Measurements from ENCODE around the gene PAK1IP1. TPM values are rescaled to one million over a fixed set of nuclear protein-coding genes. Genes with fewer than 3 reads are reported as not detected.
"Not testable (repeated sequence)": the region's sequence is repeated elsewhere in the genome, so short reads cannot be mapped to it uniquely, and the experiment has no call there.

The PAK1IP1 gene
- total and polyA plus RNA-seq, 2 donors (not counting 3 experiments of a cell fraction or from before 2014, with no cell fraction given): 10.6 to 20.6 TPM

GRCh38 chr6:10662742-10663141 lies 32.0 kb upstream of the PAK1IP1 start:
- intact Hi-C loops (cut with micrococcal nuclease): no loop called here
- POLR2A ChIA-PET: no interaction called here
- DNase-seq (ENCODE audit: low read depth, low spot score) (no peak), FAIRE-seq (no peak)
- H3K36me3 ChIP-seq (ENCODE audit: control insufficient read depth in 2 of 2, extremely low read depth in 1 of 2, insufficient read depth in 2 of 2, low read length in 2 of 2): no peaks in the 10 kb centered on the region
- H3K27ac ChIP-seq (ENCODE audit: insufficient read depth, low read depth, low read length): no peak overlapping the region
- dilution Hi-C loops (cut with MboI; ENCODE audit: extremely low pct_ligation_motif_present, low sequenced_read_pairs): no loop called here
- no peaks in the 10 kb centered on the region for H3K9me1 ChIP-seq (replicated peaks; ENCODE audit: control insufficient read depth, extremely low read depth, insufficient read depth, low read length)
- H3K9me3 ChIP-seq (replicated peaks; ENCODE audit: control insufficient read depth, insufficient read depth, low read length): no peaks in the 10 kb centered on the region
- BruUV-seq (replicated peaks): no TSS peak
- H3K79me2 ChIP-seq (ENCODE audit: control insufficient read depth, insufficient read depth, low read length): no peaks in the 10 kb centered on the region
- CTCF ChIA-PET: no interaction called here
- H3K4me1 ChIP-seq (ENCODE audit: control insufficient read depth, extremely low read depth, insufficient read depth, low read length): no peaks in the 10 kb centered on the region
- no peak overlapping the region for H3K9ac ChIP-seq (replicated peaks; ENCODE audit: extremely low read depth, insufficient read depth, low read length)
- peaks cover 0 to 1% of the 10 kb centered on the region in 2 experiments for H3K27me3 ChIP-seq (ENCODE audit: control insufficient read depth in 2 of 2, insufficient read depth in 2 of 2, low read length in 2 of 2)
- TF ChIP-seq JUN (IDR thresholded peaks at IDR 0.05; ENCODE audit: borderline replicate concordance, insufficient read depth, insufficient read length, low read depth): no peak
- no peak for TF ChIP-seq MYC (IDR thresholded peaks at IDR 0.05; ENCODE audit: low read depth, low read length)
- TF ChIP-seq POLR2A (IDR thresholded peaks at IDR 0.05; ENCODE audit: low read depth, low read length): no peak
- TF ChIP-seq, protein P1, sequence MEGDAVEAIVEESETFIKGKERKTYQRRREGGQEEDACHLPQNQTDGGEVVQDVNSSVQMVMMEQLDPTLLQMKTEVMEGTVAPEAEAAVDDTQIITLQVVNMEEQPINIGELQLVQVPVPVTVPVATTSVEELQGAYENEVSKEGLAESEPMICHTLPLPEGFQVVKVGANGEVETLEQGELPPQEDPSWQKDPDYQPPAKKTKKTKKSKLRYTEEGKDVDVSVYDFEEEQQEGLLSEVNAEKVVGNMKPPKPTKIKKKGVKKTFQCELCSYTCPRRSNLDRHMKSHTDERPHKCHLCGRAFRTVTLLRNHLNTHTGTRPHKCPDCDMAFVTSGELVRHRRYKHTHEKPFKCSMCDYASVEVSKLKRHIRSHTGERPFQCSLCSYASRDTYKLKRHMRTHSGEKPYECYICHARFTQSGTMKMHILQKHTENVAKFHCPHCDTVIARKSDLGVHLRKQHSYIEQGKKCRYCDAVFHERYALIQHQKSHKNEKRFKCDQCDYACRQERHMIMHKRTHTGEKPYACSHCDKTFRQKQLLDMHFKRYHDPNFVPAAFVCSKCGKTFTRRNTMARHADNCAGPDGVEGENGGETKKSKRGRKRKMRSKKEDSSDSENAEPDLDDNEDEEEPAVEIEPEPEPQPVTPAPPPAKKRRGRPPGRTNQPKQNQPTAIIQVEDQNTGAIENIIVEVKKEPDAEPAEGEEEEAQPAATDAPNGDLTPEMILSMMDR (IDR thresholded peaks at IDR 0.05; ENCODE audit: extremely low read depth in 1 of 2, insufficient read depth in 1 of 2, low read depth in 1 of 2, low read length in 2 of 2): no peak
- no peak for TF ChIP-seq EZH2 (IDR thresholded peaks at IDR 0.05; ENCODE audit: borderline replicate concordance, low read depth, low read length, severe bottlenecking)
- TF ChIP-seq POLR2AphosphoS5 (IDR thresholded peaks at IDR 0.05; ENCODE audit: insufficient read depth, low read depth, low read length): no peak
- no peak for TF ChIP-seq GATA2 (IDR thresholded peaks at IDR 0.05; ENCODE audit: insufficient read depth, insufficient read length, low read depth, low read length)
- TF ChIP-seq FOS (IDR thresholded peaks at IDR 0.05; ENCODE audit: borderline replicate concordance, insufficient read depth, low read length): no peak
- TF ChIP-seq MAX (IDR thresholded peaks at IDR 0.05; ENCODE audit: insufficient read depth, insufficient read length): no peak
- H4K20me1 ChIP-seq (replicated peaks; ENCODE audit: control insufficient read depth, extremely low read depth, insufficient read depth, low read length): no peaks in the 10 kb centered on the region
- no peak overlapping the region for H2AFZ ChIP-seq (ENCODE audit: low read depth, low read length)
- no peak overlapping the region for H3K4me3 ChIP-seq (replicated peaks in 1 of 3; ENCODE audit: insufficient read depth in 1 of 3, low read depth in 1 of 3, low read length in 3 of 3)
- no peak overlapping the region for H3K4me2 ChIP-seq (ENCODE audit: insufficient read depth, low read length)

DNA sequence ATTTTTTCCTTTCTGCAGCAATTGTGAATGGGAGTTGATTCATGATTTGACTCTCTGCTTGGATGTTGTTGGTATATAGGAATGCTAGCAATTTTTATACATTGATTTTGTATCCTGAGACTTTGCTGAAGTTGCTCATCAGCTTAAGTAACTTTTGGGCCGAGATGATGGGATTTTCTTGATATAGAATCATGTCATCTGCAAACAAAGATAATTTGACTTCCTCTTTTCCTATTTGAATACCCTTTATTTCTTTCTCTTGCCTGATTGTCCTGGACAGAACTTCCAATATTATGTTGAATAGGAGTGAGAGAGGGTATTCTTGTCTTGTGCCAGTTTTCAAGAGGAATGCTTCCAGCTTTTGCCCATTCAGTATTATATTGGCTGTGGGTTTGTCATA lies 29.2 kb upstream of the PAK1IP1 start:
- H3K4me1 ChIP-seq (ENCODE audit: control insufficient read depth, extremely low read depth, insufficient read depth, low read length); H3K9me3 ChIP-seq (replicated peaks; ENCODE audit: control insufficient read depth, insufficient read depth, low read length); H2AFZ ChIP-seq (ENCODE audit: low read depth, low read length); H3K9me1 ChIP-seq (replicated peaks; ENCODE audit: control insufficient read depth, extremely low read depth, insufficient read depth, low read length); intact Hi-C loops (cut with micrococcal nuclease); H4K20me1 ChIP-seq (replicated peaks; ENCODE audit: control insufficient read depth, extremely low read depth, insufficient read depth, low read length); H3K27ac ChIP-seq (ENCODE audit: insufficient read depth, low read depth, low read length); BruUV-seq (replicated peaks); H3K36me3 ChIP-seq (ENCODE audit: control insufficient read depth in 2 of 2, extremely low read depth in 1 of 2, insufficient read depth in 2 of 2, low read length in 2 of 2); H3K9ac ChIP-seq (replicated peaks; ENCODE audit: extremely low read depth, insufficient read depth, low read length); H3K79me2 ChIP-seq (ENCODE audit: control insufficient read depth, insufficient read depth, low read length); H3K27me3 ChIP-seq (ENCODE audit: control insufficient read depth in 2 of 2, insufficient read depth in 2 of 2, low read length in 2 of 2); H3K4me3 ChIP-seq (replicated peaks in 1 of 3; ENCODE audit: insufficient read depth in 1 of 3, low read depth in 1 of 3, low read length in 3 of 3); DNase-seq (ENCODE audit: low read depth, low spot score); H3K4me2 ChIP-seq (ENCODE audit: insufficient read depth, low read length); dilution Hi-C loops (cut with MboI; ENCODE audit: extremely low pct_ligation_motif_present, low sequenced_read_pairs); CTCF ChIA-PET; FAIRE-seq: not testable (repeated sequence)
- POLR2A ChIA-PET: interaction anchor here (0.6 kb wide), 1 partner anchor 70 kb away, joined by 4 read pairs; no protein-coding TSS in a partner anchor

Data from endothelial cell of umbilical vein (primary cell).